ENCODE results near the gene SYT17.

Gene SYT17

GRCh38 chr16:19139436-19140091 is 28.5 kb upstream of the SYT17 start:
- FAIRE-seq (no peak), DNase-seq (ENCODE audit: low spot score) (no peak)

GRCh38 chr16:19140396-19140795 is 27.6 kb upstream of the SYT17 start:
- DNase-seq (ENCODE audit: low spot score) (no peak), FAIRE-seq (no peak)

- FAIRE-seq (no peak), DNase-seq (ENCODE audit: low spot score) (no peak)
Measured at GRCh38 chr16:19142939-19143598, 25.0 kb upstream of the SYT17 start.

- FAIRE-seq (no peak), DNase-seq (ENCODE audit: low spot score) (no peak)
Measured at GRCh38 chr16:19143599-19143956, 24.5 kb upstream of the SYT17 start.

- FAIRE-seq (no peak), DNase-seq (ENCODE audit: low spot score) (no peak)
Measured at GRCh38 chr16:19145010-19145409, 23.0 kb upstream of the SYT17 start.

GRCh38 chr16:19147126-19147525 is 20.9 kb upstream of the SYT17 start:
- FAIRE-seq, result no peak
- no peak for DNase-seq (ENCODE audit: low spot score)

GRCh38 chr16:19147627-19148026 is 20.4 kb upstream of the SYT17 start:
- FAIRE-seq, result no peak
- no peak for DNase-seq (ENCODE audit: low spot score)

GRCh38 chr16:19148189-19148588 is 19.9 kb upstream of the SYT17 start:
- DNase-seq (ENCODE audit: low spot score), result no peak
- FAIRE-seq, result no peak

GRCh38 chr16:19151310-19151709 is 16.7 kb upstream of the SYT17 start:
- DNase-seq (ENCODE audit: low spot score) (no peak), FAIRE-seq (no peak)

- FAIRE-seq (no peak), DNase-seq (ENCODE audit: low spot score) (no peak)
Measured at GRCh38 chr16:19152042-19152441, 16.0 kb upstream of the SYT17 start.

GRCh38 chr16:19153876-19154275 is 14.2 kb upstream of the SYT17 start:
- no peak for DNase-seq (ENCODE audit: low spot score)
- no peak for FAIRE-seq

GRCh38 chr16:19162085-19162484 is 6.0 kb upstream of the SYT17 start:
- FAIRE-seq (no peak), DNase-seq (ENCODE audit: low spot score) (no peak)

- FAIRE-seq (no peak), DNase-seq (ENCODE audit: low spot score) (no peak)
Measured at GRCh38 chr16:19163215-19163614, 4.8 kb upstream of the SYT17 start.

- FAIRE-seq, result no peak
Measured at GRCh38 chr16:19164285-19164684, 3.8 kb upstream of the SYT17 start.

GRCh38 chr16:19165101-19165500 is 2.9 kb upstream of the SYT17 start:
- FAIRE-seq, result no peak
- no peak for DNase-seq (ENCODE audit: low spot score)

More at GRCh38 chr16:19164285-19164684, 3.8 kb upstream of the SYT17 start:
- DNase-seq (ENCODE audit: low spot score), result no peak

GRCh38 chr16:19166500-19166899 is 1.5 kb upstream of the SYT17 start:
- FAIRE-seq (no peak), DNase-seq (ENCODE audit: low spot score) (no peak)

- DNase-seq (ENCODE audit: low spot score), result no peak
- FAIRE-seq, result no peak
Measured at GRCh38 chr16:19168371-19169081, 486 bp downstream of the SYT17 start.

GRCh38 chr16:19169082-19169639 is 1.1 kb downstream of the SYT17 start:
- no peak for FAIRE-seq
- DNase-seq (ENCODE audit: low spot score), result no peak

- no peak for DNase-seq (ENCODE audit: low spot score)
- FAIRE-seq, result no peak
Measured at GRCh38 chr16:19170043-19170655, 2.1 kb downstream of the SYT17 start.

GRCh38 chr16:19172098-19172780 is 4.2 kb downstream of the SYT17 start:
- FAIRE-seq, result no peak

GRCh38 chr16:19173059-19173458 is 5.0 kb downstream of the SYT17 start:
- FAIRE-seq, result no peak
- DNase-seq (ENCODE audit: low spot score), result no peak

More at GRCh38 chr16:19172098-19172780, 4.2 kb downstream of the SYT17 start:
- no peak for DNase-seq (ENCODE audit: low spot score)

Data from RCC 7860 (cell line).